ENCODE measurements around the gene TRPM3.

The TRPM3 gene

GRCh38 chr9:70615464-70616138, 505.8 kb downstream of the TRPM3 start (continued):
- TF ChIP-seq ZXDB (tag by site-specific recombination; IDR thresholded peaks at IDR 0.05) (no peak), OVOL3 (tag by site-specific recombination; IDR thresholded peaks at IDR 0.05) (no peak), ZNF221 (tag by site-specific recombination; IDR thresholded peaks at IDR 0.05; ENCODE audit: borderline replicate concordance) (no peak)
- TF ChIP-seq, protein P1, sequence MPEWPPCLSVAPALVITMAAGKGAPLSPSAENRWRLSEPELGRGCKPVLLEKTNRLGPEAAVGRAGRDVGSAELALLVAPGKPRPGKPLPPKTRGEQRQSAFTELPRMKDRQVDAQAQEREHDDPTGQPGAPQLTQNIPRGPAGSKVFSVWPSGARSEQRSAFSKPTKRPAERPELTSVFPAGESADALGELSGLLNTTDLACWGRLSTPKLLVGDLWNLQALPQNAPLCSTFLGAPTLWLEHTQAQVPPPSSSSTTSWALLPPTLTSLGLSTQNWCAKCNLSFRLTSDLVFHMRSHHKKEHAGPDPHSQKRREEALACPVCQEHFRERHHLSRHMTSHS (tag by site-specific recombination; IDR thresholded peaks at IDR 0.05) = no peak

DNA sequence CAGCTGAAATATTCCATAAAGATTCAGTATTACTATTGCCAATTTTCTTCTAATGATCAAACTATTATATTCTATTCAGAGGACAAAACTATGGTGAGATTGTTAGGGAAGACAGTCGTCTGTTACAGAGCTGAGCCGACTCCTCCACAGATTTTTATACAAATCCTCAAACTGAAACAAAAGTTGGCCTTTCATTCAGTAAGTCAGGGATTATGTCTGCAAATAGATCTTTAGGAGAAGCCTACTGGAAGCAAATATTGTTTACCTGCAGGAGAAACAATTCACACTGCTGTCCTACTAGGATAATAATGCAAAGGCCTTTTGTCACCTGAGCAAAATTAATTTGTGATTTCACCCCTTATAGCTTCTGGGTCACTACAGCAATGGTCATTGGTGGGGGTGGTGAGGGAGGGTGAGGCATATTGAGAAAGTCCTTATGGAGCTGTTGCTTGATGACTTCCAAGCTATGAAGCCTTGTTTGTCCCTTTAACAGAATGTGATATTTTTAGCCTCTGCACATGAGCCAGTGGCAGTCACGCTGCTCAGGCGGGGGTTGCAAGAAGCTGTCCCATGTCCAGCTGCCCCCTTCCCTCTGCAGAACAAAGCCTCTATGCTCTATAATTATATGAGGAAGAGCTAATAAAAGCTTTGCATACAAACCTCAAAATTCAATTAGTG, 506.5 kb downstream of the TRPM3 start:
- H3K27ac ChIP-seq (ENCODE audit: extremely low read depth, low read depth, low read length) = no peak overlapping the region
- H3K4me1 ChIP-seq (ENCODE audit: control insufficient read depth, insufficient read depth, low read length) = no peaks in the 10 kb centered on the region
- no peak overlapping the region for H3K4me3 ChIP-seq (ENCODE audit: low read depth, low read length)
- ChIA-PET POLR2A (no interaction called here), CTCF (interaction anchor here (0.6 to 3.1 kb wide), 7 partner anchors 8 to 398 kb away, joined by 3 to 15 read pairs (median 4); no protein-coding TSS in a partner anchor)
- TF ChIP-seq ZNF558 (tag by site-specific recombination; IDR thresholded peaks at IDR 0.05) (no peak), GLI2 (tag by site-specific recombination; IDR thresholded peaks at IDR 0.05; ENCODE audit: borderline replicate concordance, low read depth) (no peak)
- H3K36me3 ChIP-seq (ENCODE audit: control insufficient read depth in 2 of 2, insufficient read depth in 1 of 2, low read length in 2 of 2) = no peaks in the 10 kb centered on the region
- no peaks in the 10 kb centered on the region for H3K9me3 ChIP-seq (ENCODE audit: control insufficient read depth, insufficient read depth, low read depth, low read length)

DNA sequence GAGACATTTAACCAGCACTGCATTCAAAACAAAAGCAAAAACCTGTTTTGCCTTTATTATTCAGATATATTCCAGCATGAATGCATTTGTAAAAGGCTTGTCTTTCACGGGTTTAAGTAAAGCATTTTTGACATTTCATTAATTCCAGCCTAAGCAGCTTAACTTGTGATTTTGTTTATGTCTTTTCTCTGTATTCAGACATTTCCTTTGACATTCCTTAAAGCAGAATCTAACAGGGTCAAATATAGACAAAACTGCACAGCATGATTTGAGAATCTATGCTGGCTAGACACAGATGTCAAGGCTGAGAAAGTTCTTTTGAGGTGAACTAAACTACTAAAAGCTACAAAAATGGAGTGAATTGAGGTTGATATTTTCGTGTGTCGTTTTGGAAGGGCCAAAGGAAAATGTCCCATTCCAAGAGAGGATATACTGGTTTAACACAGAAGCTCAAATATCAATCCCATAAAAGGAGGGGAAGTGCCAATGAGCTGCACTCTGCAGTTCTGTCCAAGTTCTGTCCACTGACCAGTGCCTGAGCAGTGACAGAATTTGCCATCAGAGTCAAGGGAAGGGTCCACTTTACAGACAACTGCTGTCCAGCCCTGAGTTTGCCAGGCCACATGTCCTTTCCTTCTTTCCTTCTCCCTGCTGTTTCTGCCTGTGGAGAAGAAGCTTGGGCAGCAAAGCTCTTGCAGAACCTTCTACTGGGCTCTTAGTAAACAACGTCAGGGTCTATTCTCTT, 508.2 kb downstream of the TRPM3 start:
- ChIA-PET CTCF (interaction anchor here (1.0 to 3.1 kb wide), 7 partner anchors 9 to 502 kb away, joined by 3 to 15 read pairs (median 4); no protein-coding TSS in a partner anchor), POLR2A (interaction anchor here (2.3 kb wide), 1 partner anchor 11 kb away, joined by 6 read pairs; no protein-coding TSS in a partner anchor)
- Histone ChIP-seq H3K27ac (ENCODE audit: extremely low read depth, low read depth, low read length) (no peak overlapping the region), H3K4me3 (ENCODE audit: low read depth, low read length) (no peak overlapping the region), H3K36me3 (ENCODE audit: control insufficient read depth in 2 of 2, insufficient read depth in 1 of 2, low read length in 2 of 2) (no peaks in the 10 kb centered on the region), H3K9me3 (ENCODE audit: control insufficient read depth, insufficient read depth, low read depth, low read length) (no peaks in the 10 kb centered on the region), H3K4me1 (ENCODE audit: control insufficient read depth, insufficient read depth, low read length) (no peaks in the 10 kb centered on the region)
- TF ChIP-seq OSR2 (tag by site-specific recombination; IDR thresholded peaks at IDR 0.05) (no peak), KLF10 (tag by site-specific recombination; IDR thresholded peaks at IDR 0.05) (no peak), ZNF155 (tag by site-specific recombination; IDR thresholded peaks at IDR 0.05) (no peak), ZNF302 (tag by site-specific recombination; IDR thresholded peaks at IDR 0.05; ENCODE audit: low read depth) (no peak)
- TF ChIP-seq, protein P2, sequence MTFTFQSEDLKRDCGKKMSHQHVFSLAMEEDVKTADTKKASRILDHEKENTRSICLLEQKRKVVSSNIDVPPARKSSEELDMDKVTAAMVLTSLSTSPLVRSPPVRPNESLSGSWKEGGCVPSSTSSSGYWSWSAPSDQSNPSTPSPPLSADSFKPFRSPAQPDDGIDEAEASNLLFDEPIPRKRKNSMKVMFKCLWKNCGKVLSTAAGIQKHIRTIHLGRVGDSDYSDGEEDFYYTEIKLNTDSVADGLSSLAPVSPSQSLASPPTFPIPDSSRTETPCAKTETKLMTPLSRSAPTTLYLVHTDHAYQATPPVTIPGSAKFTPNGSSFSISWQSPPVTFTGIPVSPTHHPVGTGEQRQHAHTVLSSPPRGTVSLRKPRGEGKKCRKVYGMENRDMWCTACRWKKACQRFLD (tag by site-specific recombination; IDR thresholded peaks at IDR 0.05) = no peak

GRCh38 chr9:70610287-70610644, 511.2 kb downstream of the TRPM3 start:
- no peak for TF ChIP-seq ZNF560 (tag by site-specific recombination; IDR thresholded peaks at IDR 0.05; ENCODE audit: borderline replicate concordance)
- TF ChIP-seq ZEB2 (tag by site-specific recombination; IDR thresholded peaks at IDR 0.05) = no peak
- no peak overlapping the region for H3K4me3 ChIP-seq (ENCODE audit: low read depth, low read length)
- POLR2A ChIA-PET = no interaction called here
- H3K36me3 ChIP-seq (ENCODE audit: control insufficient read depth in 2 of 2, insufficient read depth in 1 of 2, low read length in 2 of 2) = no peaks in the 10 kb centered on the region
- no peaks in the 10 kb centered on the region for H3K4me1 ChIP-seq (ENCODE audit: control insufficient read depth, insufficient read depth, low read length)
- CTCF ChIA-PET = interaction anchor here (1.1 kb wide), 1 partner anchor 17 kb away, joined by 3 read pairs; no protein-coding TSS in a partner anchor
- no peaks in the 10 kb centered on the region for H3K9me3 ChIP-seq (ENCODE audit: control insufficient read depth, insufficient read depth, low read depth, low read length)
- no peak overlapping the region for H3K27ac ChIP-seq (ENCODE audit: extremely low read depth, low read depth, low read length)
